HFFc6 (cell line): ENCODE results near the gene PTH1R. TPM values are rescaled to one million over a fixed set of nuclear protein-coding genes. Genes with fewer than 3 reads are reported as not detected.

Experiments used
- DNase-seq: peaks from one replicate; pipeline ENCODE4 v3.0.0-alpha.2; 2018
- H3K27ac Mint-ChIP-seq: 2 replicates; pipeline ENCODE4 v1.8.0; 2020; ENCODE audit warnings: mild to moderate bottlenecking, mixed read lengths
- H3K27me3 Mint-ChIP-seq: 2 replicates; pipeline ENCODE4 v1.8.0; 2021; ENCODE audit warnings: mild to moderate bottlenecking, moderate library complexity, mixed read lengths; ENCODE audit not compliant: insufficient read depth
- H3K36me3 Mint-ChIP-seq: 2 replicates; pipeline ENCODE4 v1.8.0; 2021; ENCODE audit warnings: low read depth, mixed read lengths
- H3K4me1 Mint-ChIP-seq: 2 replicates; pipeline ENCODE4 v1.8.0; 2020; ENCODE audit warnings: low read depth, mixed read lengths
- H3K4me3 Mint-ChIP-seq: 2 replicates; pipeline ENCODE4 v1.8.0; 2020; ENCODE audit warnings: mild to moderate bottlenecking, moderate library complexity, mixed read lengths
- H3K9me3 Mint-ChIP-seq: 2 replicates; pipeline ENCODE4 v1.8.0; 2020; ENCODE audit warnings: mild to moderate bottlenecking, mixed read lengths
- CTCF ChIP-seq: fragments of 200-600 bp; sonication (generic); IDR thresholded peaks from 2 replicates; pipeline ENCODE4 v1.5.0; 2021; ENCODE audit warnings: antibody characterized with exemption, mild to moderate bottlenecking
- total RNA-seq, 6 experiments: library from RNA; stranded (reverse); fragmentation: NEBNext Ultra II Directional; extraction: Animal tissue kit (Norgen Biotek cat#: 25700); gene quantifications; 2 replicates in 1 of 6; 3 replicates in 5 of 6; pipeline ENCODE4 v1.2.3, GENCODE V29; 2021

Gene PTH1R
- total RNA-seq, 6 experiments from 2014 or later, result 0.09 to 1.4 (median 0.85) TPM; not detected in 1

DNA sequence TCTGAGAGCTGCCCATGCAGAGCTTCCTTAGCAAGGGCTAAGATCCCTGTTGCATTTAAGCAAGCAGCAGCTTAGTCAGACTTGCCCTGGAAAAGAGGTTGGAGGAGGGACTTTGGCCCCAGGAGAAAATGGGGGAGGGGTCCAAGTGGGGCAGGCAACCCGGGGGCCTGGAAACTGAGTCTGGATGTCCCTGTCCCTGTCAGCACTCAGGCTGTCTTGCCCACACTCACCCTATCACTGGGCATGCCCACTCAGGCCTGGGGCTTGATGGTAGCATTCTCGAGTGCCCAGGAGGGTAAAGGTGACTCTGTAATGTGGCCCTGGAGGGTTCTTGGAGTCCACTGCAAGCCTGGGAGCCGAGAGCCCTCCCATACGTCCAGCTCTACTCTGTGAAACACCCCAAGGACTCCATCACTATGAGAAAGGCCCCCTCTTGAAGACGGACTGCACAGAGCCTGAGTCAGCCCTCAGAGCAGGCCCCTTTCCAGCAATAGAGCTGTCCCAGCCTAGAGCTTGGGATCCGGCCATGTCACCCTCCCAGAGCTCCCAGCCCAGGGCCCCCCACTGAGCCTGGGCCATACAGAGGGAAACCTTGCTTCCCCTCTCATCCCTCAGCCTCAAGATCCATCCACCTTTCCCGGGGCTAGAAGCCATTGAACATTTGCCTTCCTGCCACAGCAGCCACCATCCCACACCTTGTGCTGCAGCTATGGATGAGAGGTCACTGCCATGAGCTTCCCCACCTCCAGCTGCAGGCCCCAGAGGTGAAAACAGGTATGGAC, 27.6 kb upstream of the PTH1R start:
- Mint-ChIP-seq H3K4me3 (no peak overlapping the region), H3K4me1 (peaks cover 18% of the 10 kb centered on the region), H3K9me3 (no peaks in the 10 kb centered on the region), H3K27me3 (peaks cover 11% of the 10 kb centered on the region), H3K27ac (no peak overlapping the region), H3K36me3 (no peaks in the 10 kb centered on the region)
- DNase-seq, result no peak
- no peak for TF ChIP-seq CTCF

DNA sequence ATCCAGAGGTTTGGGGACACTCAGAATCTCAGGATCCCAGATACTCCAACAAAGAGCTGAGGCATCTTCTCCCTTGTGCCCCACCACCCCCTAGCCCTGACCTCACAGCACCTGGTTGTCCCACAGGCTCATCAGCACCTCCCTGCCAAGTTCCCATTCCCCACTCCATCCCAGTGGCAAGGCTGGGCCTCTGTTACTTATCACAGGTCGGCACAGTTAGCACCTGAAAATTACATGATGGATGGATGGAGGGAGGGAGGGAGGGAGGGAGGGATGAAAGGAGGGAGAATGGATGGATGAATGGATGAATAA, 27.1 kb upstream of the PTH1R start:
- no peak for TF ChIP-seq CTCF
- Mint-ChIP-seq H3K4me1 (peaks cover 14% of the 10 kb centered on the region), H3K9me3 (no peaks in the 10 kb centered on the region), H3K36me3 (no peaks in the 10 kb centered on the region), H3K27me3 (peaks cover 11% of the 10 kb centered on the region), H3K4me3 (no peak overlapping the region), H3K27ac (no peak overlapping the region)
- no peak for DNase-seq

- Mint-ChIP-seq H3K36me3 (no peaks in the 10 kb centered on the region), H3K9me3 (no peaks in the 10 kb centered on the region), H3K4me1 (peaks cover 8% of the 10 kb centered on the region), H3K4me3 (no peak overlapping the region), H3K27ac (no peak overlapping the region), H3K27me3 (peaks cover 14% of the 10 kb centered on the region)
- no peak for TF ChIP-seq CTCF
- DNase-seq, result no peak
Observed at GRCh38 chr3:46851364-46852333, 25.9 kb upstream of the PTH1R start.

DNA sequence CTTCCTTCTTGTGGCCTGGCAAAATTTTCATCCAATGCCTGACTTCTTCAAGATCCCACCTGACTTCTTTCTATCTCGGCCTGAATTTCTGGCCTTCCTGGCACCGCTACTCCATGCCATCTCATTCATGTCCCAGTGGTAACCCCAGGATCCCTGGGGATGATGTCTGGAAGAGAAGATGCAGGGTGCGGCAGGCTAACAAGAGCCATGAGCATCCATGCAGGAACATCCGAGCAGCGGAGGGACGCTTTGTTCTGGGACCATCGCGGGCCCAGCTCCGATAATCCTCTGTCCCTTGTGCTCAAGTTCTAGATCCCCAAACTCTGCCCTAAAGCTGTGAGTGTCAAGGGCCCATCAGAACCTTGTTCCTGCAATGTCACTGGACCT, 25.2 kb upstream of the PTH1R start:
- Mint-ChIP-seq H3K27ac (no peak overlapping the region), H3K4me1 (peaks cover 8% of the 10 kb centered on the region), H3K27me3 (peaks cover 19% of the 10 kb centered on the region)

DNA sequence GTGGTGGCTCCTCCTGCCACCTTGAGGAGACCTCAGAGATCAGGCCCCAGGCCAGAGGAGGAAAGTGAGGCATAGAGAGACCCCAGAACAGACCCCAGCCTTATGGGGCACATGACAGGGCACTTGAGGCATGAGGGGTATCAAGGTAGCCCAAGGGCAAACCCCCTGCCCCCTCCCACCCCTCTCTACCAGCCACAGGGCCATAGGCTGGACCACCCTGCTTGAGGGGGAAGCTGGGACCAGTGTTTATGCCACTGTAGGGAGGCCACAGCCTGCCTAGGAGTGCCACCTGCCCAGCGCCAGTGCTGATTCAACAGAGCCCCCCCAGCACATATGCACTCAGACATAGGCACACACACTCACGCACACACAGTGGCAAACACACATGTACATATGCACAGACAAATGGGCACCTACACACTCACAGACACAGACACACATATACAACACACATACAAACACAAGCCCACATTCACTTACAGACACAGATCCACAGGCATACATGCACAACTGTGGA, 24.6 kb upstream of the PTH1R start:
- DNase-seq, result no peak
- Mint-ChIP-seq H3K27ac (no peak overlapping the region), H3K9me3 (no peaks in the 10 kb centered on the region), H3K36me3 (no peaks in the 10 kb centered on the region), H3K27me3 (peaks cover 20% of the 10 kb centered on the region), H3K4me3 (no peak overlapping the region), H3K4me1 (peaks cover 8% of the 10 kb centered on the region)
- TF ChIP-seq CTCF, result no peak

More for the DNA sequence above, 25.2 kb upstream of the PTH1R start:
- no peak overlapping the region for H3K4me3 Mint-ChIP-seq
- DNase-seq, result no peak
- no peaks in the 10 kb centered on the region for H3K9me3 Mint-ChIP-seq
- no peaks in the 10 kb centered on the region for H3K36me3 Mint-ChIP-seq
- no peak for TF ChIP-seq CTCF
